ENCODE measurements around the gene AADACL4.

DNA sequence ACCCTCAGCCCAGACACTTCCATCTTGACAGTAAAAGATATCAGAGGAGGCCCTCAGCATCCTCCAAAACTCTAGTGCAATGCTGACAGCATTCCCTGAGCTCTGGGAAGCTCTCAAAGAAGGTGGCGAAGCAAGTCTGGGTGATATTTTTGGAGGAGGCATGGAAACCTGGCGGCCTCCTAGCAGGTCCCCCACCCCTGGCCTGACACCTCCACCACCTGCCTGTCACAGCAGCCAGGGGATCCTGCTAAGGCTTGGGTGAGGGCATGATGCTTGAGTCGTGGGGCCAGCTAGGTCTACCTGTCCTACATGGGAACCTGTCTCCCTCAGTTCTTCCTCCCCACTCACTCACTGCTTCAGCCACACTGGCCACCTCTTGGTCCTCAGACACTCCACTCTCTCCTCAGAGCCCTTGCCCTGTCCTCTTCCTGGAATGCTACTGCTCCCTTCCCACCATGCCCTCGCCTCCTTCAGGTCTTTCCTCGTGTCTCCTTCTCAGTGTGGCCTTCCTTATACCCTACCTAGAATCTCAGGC is 34.3 kb upstream of the AADACL4 start:
- no peak for TF ChIP-seq ZBTB1 (tag by site-specific recombination; IDR thresholded peaks at IDR 0.05)
- TF ChIP-seq ZNF654 (tag by site-specific recombination; IDR thresholded peaks at IDR 0.05; ENCODE audit: low read depth), result no peak
- TF ChIP-seq, protein P1, sequence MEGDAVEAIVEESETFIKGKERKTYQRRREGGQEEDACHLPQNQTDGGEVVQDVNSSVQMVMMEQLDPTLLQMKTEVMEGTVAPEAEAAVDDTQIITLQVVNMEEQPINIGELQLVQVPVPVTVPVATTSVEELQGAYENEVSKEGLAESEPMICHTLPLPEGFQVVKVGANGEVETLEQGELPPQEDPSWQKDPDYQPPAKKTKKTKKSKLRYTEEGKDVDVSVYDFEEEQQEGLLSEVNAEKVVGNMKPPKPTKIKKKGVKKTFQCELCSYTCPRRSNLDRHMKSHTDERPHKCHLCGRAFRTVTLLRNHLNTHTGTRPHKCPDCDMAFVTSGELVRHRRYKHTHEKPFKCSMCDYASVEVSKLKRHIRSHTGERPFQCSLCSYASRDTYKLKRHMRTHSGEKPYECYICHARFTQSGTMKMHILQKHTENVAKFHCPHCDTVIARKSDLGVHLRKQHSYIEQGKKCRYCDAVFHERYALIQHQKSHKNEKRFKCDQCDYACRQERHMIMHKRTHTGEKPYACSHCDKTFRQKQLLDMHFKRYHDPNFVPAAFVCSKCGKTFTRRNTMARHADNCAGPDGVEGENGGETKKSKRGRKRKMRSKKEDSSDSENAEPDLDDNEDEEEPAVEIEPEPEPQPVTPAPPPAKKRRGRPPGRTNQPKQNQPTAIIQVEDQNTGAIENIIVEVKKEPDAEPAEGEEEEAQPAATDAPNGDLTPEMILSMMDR (tag by site-specific recombination; IDR thresholded peaks at IDR 0.05), result no peak
- no peak for TF ChIP-seq ZNF423 (tag by site-specific recombination; IDR thresholded peaks at IDR 0.05)
- no peak for TF ChIP-seq YY1 (tag by site-specific recombination; IDR thresholded peaks at IDR 0.05)
- no peak for TF ChIP-seq OVOL3 (tag by site-specific recombination; IDR thresholded peaks at IDR 0.05)
- TF ChIP-seq, protein P2, sequence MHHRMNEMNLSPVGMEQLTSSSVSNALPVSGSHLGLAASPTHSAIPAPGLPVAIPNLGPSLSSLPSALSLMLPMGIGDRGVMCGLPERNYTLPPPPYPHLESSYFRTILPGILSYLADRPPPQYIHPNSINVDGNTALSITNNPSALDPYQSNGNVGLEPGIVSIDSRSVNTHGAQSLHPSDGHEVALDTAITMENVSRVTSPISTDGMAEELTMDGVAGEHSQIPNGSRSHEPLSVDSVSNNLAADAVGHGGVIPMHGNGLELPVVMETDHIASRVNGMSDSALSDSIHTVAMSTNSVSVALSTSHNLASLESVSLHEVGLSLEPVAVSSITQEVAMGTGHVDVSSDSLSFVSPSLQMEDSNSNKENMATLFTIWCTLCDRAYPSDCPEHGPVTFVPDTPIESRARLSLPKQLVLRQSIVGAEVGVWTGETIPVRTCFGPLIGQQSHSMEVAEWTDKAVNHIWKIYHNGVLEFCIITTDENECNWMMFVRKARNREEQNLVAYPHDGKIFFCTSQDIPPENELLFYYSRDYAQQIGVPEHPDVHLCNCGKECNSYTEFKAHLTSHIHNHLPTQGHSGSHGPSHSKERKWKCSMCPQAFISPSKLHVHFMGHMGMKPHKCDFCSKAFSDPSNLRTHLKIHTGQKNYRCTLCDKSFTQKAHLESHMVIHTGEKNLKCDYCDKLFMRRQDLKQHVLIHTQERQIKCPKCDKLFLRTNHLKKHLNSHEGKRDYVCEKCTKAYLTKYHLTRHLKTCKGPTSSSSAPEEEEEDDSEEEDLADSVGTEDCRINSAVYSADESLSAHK (tag by site-specific recombination; IDR thresholded peaks at IDR 0.05), result no peak
- TF ChIP-seq TCF7L2 (IDR thresholded peaks at IDR 0.05; ENCODE audit: borderline replicate concordance, low read depth, low read length), result no peak
- TF ChIP-seq, protein P3, sequence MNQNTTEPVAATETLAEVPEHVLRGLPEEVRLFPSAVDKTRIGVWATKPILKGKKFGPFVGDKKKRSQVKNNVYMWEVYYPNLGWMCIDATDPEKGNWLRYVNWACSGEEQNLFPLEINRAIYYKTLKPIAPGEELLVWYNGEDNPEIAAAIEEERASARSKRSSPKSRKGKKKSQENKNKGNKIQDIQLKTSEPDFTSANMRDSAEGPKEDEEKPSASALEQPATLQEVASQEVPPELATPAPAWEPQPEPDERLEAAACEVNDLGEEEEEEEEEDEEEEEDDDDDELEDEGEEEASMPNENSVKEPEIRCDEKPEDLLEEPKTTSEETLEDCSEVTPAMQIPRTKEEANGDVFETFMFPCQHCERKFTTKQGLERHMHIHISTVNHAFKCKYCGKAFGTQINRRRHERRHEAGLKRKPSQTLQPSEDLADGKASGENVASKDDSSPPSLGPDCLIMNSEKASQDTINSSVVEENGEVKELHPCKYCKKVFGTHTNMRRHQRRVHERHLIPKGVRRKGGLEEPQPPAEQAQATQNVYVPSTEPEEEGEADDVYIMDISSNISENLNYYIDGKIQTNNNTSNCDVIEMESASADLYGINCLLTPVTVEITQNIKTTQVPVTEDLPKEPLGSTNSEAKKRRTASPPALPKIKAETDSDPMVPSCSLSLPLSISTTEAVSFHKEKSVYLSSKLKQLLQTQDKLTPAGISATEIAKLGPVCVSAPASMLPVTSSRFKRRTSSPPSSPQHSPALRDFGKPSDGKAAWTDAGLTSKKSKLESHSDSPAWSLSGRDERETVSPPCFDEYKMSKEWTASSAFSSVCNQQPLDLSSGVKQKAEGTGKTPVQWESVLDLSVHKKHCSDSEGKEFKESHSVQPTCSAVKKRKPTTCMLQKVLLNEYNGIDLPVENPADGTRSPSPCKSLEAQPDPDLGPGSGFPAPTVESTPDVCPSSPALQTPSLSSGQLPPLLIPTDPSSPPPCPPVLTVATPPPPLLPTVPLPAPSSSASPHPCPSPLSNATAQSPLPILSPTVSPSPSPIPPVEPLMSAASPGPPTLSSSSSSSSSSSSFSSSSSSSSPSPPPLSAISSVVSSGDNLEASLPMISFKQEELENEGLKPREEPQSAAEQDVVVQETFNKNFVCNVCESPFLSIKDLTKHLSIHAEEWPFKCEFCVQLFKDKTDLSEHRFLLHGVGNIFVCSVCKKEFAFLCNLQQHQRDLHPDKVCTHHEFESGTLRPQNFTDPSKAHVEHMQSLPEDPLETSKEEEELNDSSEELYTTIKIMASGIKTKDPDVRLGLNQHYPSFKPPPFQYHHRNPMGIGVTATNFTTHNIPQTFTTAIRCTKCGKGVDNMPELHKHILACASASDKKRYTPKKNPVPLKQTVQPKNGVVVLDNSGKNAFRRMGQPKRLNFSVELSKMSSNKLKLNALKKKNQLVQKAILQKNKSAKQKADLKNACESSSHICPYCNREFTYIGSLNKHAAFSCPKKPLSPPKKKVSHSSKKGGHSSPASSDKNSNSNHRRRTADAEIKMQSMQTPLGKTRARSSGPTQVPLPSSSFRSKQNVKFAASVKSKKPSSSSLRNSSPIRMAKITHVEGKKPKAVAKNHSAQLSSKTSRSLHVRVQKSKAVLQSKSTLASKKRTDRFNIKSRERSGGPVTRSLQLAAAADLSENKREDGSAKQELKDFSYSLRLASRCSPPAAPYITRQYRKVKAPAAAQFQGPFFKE (tag by site-specific recombination; IDR thresholded peaks at IDR 0.05; ENCODE audit: borderline replicate concordance), result no peak
- no peak for TF ChIP-seq ZNF530 (tag by site-specific recombination; IDR thresholded peaks at IDR 0.05; ENCODE audit: low read depth)
- no peak for TF ChIP-seq ZNF561 (tag by site-specific recombination; IDR thresholded peaks at IDR 0.05; ENCODE audit: borderline replicate concordance)
